DOHH2 (cell line): ENCODE data around the gene STOML1.

ENCODE experiments used
- H3F3A ChIP-seq: fragments of 200-600 bp; sonication (generic), shearing (Covaris generic); 2 replicates; pipeline ENCODE4 v1.6.0; 2016; ENCODE audit warnings: antibody characterized with exemption, mild to moderate bottlenecking; ENCODE audit not compliant: control insufficient read depth, insufficient read depth
- H3K27ac ChIP-seq: fragments of 200-600 bp; sonication (generic); 2 replicates; pipeline ENCODE4 v1.5.1; 2014; ENCODE audit warnings: low read depth, mild to moderate bottlenecking, low read length, moderate library complexity
- H3K27me3 ChIP-seq: fragments of 200-600 bp; sonication (generic); 2 replicates; pipeline ENCODE4 v1.6.1; 2014; ENCODE audit warnings: mild to moderate bottlenecking, low read length, mixed read lengths; ENCODE audit not compliant: control insufficient read depth
- H3K36me3 ChIP-seq: fragments of 200-600 bp; sonication (generic); 2 replicates; pipeline ENCODE4 v1.6.1; 2014; ENCODE audit warnings: mild to moderate bottlenecking, low read length, moderate library complexity, mixed read lengths; ENCODE audit not compliant: control insufficient read depth
- H3K4me1 ChIP-seq: fragments of 200-600 bp; sonication (generic); 2 replicates; pipeline ENCODE4 v1.6.1; 2014; ENCODE audit warnings: mild to moderate bottlenecking, low read length, mixed read lengths; ENCODE audit not compliant: control insufficient read depth
- H3K4me2 ChIP-seq: fragments of 200-600 bp; sonication (generic); 2 replicates; pipeline ENCODE4 v1.6.0; 2014; ENCODE audit warnings: mild to moderate bottlenecking, low read length, moderate library complexity
- H3K4me3 ChIP-seq: fragments of 200-600 bp; sonication (generic); 2 replicates; pipeline ENCODE4 v1.5.1; 2014; ENCODE audit warnings: mild to moderate bottlenecking, low read length, mixed read lengths
- H3K79me2 ChIP-seq: fragments of 200-600 bp; sonication (generic); 2 replicates; pipeline ENCODE4 v1.6.1; 2014; ENCODE audit warnings: mild to moderate bottlenecking, low read length, mixed read lengths; ENCODE audit not compliant: control insufficient read depth
- H3K9me2 ChIP-seq: fragments of 200-600 bp; sonication (generic); replicated peaks from 2 replicates; pipeline ENCODE4 v1.6.1; 2014; ENCODE audit warnings: mild to moderate bottlenecking, low read length, mixed read lengths; ENCODE audit not compliant: control insufficient read depth
- H3K9me3 ChIP-seq: fragments of 200-600 bp; sonication (generic); 2 replicates; pipeline ENCODE4 v1.6.1; 2014; ENCODE audit warnings: antibody characterized with exemption, low read length, mixed read lengths; ENCODE audit not compliant: control insufficient read depth, insufficient read depth
- H4K20me1 ChIP-seq: fragments of 200-600 bp; sonication (generic); 2 replicates; pipeline ENCODE4 v1.6.0; 2014; ENCODE audit warnings: low read depth, mild to moderate bottlenecking, antibody characterized with exemption, low read length, moderate library complexity; ENCODE audit not compliant: control insufficient read depth, insufficient read depth
- CTCF ChIP-seq: fragments of 200-600 bp; sonication (generic); IDR thresholded peaks from one replicate; pipeline ENCODE4 v1.5.1; 2014; ENCODE audit warnings: antibody characterized with exemption, mild to moderate bottlenecking, low read depth, low read length; ENCODE audit not compliant: poor library complexity, severe bottlenecking
- EZH2phosphoT487 ChIP-seq: fragments of 200-600 bp; sonication (generic); IDR thresholded peaks from 2 replicates; pipeline ENCODE4 v1.6.1; 2017; ENCODE audit warnings: borderline replicate concordance, mild to moderate bottlenecking, antibody characterized with exemption, low read length, moderate library complexity, mixed read lengths

The STOML1 gene

GRCh38 chr15:73957276-73957675, 34.8 kb downstream of the STOML1 start:
- H3K4me1 ChIP-seq, result peaks cover 15% of the 10 kb centered on the region
- H3K36me3 ChIP-seq, result no peaks in the 10 kb centered on the region
- no peak overlapping the region for H3K4me3 ChIP-seq
- peak; percentile 6 for TF ChIP-seq CTCF
- no peak for TF ChIP-seq EZH2phosphoT487
- peaks cover 7% of the 10 kb centered on the region; the same call in 1 of the 2 replicates for H3K27me3 ChIP-seq
- H3K9me3 ChIP-seq, result no peaks in the 10 kb centered on the region
- no peaks in the 10 kb centered on the region for H3K9me2 ChIP-seq
- H3K27ac ChIP-seq, result no peak overlapping the region
- H3F3A ChIP-seq, result peaks cover 2% of the 10 kb centered on the region; the same call in 1 of the 2 replicates
- H4K20me1 ChIP-seq, result no peaks in the 10 kb centered on the region
- H3K79me2 ChIP-seq, result no peaks in the 10 kb centered on the region
- H3K4me2 ChIP-seq, result no peak overlapping the region

GRCh38 chr15:73956743-73957135, 35.4 kb downstream of the STOML1 start:
- Histone ChIP-seq H3K9me2 (no peaks in the 10 kb centered on the region), H4K20me1 (no peaks in the 10 kb centered on the region), H3K9me3 (no peaks in the 10 kb centered on the region), H3K4me1 (peaks cover 15% of the 10 kb centered on the region), H3K36me3 (no peaks in the 10 kb centered on the region), H3K27me3 (peaks cover 7% of the 10 kb centered on the region; the same call in 1 of the 2 replicates), H3K27ac (no peak overlapping the region), H3K4me3 (no peak overlapping the region), H3F3A (peaks cover 2% of the 10 kb centered on the region; the same call in 1 of the 2 replicates), H3K79me2 (no peaks in the 10 kb centered on the region), H3K4me2 (no peak overlapping the region)
- TF ChIP-seq CTCF, result no peak
- TF ChIP-seq EZH2phosphoT487, result no peak

GRCh38 chr15:73955861-73956742, 36.0 kb downstream of the STOML1 start:
- Histone ChIP-seq H3K4me2 (no peak overlapping the region), H3K27ac (no peak overlapping the region)
- TF ChIP-seq CTCF, result no peak
- no peak for TF ChIP-seq EZH2phosphoT487

More at GRCh38 chr15:73955861-73956742, 36.0 kb downstream of the STOML1 start:
- Histone ChIP-seq H3K9me3 (no peaks in the 10 kb centered on the region), H4K20me1 (no peaks in the 10 kb centered on the region), H3K27me3 (peaks cover 7% of the 10 kb centered on the region; the same call in 1 of the 2 replicates), H3K79me2 (no peaks in the 10 kb centered on the region), H3K4me1 (peaks cover 19% of the 10 kb centered on the region), H3K36me3 (no peaks in the 10 kb centered on the region), H3F3A (peaks cover 2% of the 10 kb centered on the region; the same call in 1 of the 2 replicates), H3K9me2 (no peaks in the 10 kb centered on the region), H3K4me3 (no peak overlapping the region)
